GM21619 (cell line): ENCODE data around the gene CRYBA2.

Experiments
- ATAC-seq: cut with Tn5 transposase; IDR thresholded peaks from one replicate; pipeline ENCODE4 v1.9.1; 2021; ENCODE audit not compliant: unreplicated experiment

CRYBA2 gene

DNA sequence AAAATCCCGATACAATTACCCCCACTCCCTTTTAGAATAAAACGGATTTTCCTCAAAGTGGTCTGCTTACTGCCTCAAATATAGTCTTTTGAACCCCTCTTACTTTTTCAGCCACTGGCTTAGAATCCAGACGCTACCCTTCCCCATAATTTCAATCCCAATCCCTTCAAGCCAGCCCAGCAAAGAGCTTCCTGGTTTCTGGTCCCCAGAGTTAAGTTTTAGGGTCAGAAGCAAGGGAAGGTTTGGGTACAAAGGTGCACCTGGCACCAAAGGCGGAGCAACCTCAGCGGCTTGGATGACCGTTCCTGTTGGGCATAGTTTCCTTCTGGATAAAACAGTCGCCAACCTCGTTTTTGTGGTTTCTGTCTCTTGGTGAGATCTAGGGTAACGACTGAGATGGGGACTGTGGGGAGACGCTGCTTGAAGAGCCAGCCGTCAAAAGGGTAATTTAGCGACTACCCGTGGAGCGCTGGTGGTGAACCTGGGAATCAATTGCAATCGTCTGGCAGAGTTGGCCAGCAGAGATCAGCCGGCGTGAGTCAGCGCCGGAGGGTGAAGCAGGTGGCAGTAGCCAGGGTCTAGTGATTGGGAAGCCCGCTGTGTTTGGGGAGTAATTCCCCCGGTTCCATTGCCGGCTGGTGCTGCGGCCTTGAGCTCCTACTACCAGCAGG, 9.8 kb downstream of the CRYBA2 start:
- no peak for ATAC-seq

DNA sequence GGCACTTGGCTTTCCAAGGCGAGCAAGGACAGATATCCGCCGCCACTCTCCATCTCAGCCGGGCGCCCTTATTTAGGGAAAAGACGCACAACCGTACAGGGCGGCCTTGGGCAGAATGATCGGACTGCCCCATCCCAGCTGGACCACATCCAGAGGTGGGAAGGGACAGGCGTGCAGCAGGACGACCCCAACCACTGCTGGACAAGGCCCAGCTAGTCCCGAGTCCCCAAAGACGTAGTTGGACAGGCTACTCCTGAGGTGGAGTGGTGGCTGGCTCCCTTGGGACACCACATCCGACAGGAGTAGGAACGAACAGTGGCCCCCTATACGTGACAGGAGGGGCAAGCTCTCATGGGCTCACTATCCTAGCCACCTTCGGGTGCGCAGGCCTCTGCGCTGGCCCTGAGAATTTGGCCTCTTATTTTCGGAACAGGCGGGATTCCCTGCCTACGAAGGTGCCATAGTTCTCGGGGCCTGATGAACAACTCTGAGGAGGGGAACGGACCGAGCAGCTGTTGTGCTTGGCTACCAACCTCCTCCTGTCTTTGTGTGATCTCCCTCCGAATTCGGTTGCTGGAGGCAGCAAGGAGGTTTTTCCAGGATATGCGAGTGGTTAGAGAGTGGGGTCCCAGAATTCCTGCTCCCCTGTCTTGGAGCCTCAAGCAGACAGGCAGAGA, 10.5 kb downstream of the CRYBA2 start:
- no peak for ATAC-seq

DNA sequence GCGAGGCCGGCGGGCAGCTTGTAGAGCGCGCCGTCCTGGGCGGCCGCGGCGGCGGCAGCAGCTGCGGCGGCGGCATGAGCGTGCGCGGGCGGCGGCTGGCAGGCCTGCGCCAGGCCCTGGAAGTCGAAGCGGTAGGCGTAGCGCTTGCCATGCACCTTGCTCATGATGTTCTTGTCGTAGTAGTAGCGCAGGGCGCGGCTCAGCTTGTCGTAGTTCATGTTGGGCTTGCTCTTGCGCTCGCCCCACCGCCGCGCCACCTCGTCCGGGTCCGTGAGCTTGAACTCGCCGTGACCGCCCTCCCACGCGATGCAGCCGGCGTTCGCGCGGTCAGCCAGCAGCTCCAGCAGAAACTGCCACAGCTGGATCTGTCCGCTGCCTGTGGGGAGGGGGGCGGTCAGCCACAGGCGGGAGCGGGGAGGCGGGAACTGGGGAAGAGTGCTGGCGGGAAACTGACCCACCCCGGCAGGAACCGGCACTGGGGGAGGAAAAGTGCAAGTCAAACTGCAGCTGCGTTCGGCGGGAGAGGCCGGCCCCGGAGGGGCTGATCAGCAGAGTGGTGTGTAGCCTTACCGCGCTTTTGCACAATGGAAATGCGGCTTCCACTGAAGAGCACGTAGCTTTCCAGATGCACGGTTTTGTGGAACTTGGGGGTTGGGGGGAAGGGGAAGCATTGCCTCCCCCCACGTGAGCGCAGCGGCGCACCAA, 11.2 kb downstream of the CRYBA2 start:
- ATAC-seq = no peak

DNA sequence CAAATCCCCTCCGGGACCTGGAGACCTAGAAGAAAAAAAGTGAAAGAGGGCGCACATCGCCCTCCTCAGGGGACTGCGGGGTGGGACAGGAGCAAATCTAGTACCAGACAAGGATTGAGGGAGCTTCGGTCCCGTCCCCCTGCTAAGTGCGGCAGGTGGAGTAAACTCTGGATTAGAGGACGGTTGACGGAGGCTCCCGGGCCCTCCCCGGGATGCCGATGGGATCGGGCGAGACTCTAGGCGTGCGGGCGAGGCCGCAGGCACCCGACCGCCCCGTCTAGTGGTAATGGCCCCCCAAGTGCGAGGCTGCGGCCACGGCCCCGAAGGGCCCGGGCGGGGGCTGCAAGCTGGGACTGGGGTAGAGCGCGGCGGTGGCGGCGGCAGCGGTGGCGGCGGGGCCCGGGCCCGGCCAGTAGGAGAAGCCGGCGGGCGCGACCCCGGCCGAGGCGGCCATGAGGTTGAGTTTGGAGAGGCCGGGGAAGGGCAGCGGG, 11.8 kb downstream of the CRYBA2 start:
- no peak for ATAC-seq

DNA sequence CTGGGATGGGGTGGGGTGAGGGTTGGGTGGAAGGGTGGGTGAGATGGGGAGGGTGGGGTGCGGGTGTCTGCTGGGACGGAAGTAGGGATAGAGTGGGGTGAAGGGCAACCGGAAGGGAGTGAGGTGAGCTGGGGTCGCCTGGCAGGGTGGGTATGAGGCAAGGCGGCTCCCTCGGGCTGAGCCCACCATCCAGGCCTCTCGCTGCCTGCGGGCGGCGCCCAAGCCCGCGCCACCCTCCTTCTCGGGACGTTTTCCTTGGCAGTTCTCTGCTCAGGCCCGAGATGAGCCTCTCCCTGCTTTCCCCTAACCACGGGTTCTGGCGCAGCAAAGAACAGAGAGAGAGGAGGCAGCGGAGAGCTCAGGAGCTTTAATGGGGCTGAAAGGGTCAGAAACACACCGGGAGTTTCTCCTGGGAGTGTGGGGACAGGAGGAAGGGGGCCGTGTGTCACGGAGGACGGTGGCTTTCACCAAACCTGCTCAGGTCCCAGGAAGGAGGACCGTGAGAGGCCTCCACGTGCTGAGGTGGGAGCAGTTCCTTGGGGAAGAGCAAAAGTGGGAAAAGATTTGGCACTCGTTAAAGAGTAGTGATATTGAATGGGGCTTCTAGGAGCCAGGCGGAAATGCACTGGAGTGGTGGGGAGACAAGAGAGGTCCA, 12.4 kb downstream of the CRYBA2 start:
- ATAC-seq = no peak

DNA sequence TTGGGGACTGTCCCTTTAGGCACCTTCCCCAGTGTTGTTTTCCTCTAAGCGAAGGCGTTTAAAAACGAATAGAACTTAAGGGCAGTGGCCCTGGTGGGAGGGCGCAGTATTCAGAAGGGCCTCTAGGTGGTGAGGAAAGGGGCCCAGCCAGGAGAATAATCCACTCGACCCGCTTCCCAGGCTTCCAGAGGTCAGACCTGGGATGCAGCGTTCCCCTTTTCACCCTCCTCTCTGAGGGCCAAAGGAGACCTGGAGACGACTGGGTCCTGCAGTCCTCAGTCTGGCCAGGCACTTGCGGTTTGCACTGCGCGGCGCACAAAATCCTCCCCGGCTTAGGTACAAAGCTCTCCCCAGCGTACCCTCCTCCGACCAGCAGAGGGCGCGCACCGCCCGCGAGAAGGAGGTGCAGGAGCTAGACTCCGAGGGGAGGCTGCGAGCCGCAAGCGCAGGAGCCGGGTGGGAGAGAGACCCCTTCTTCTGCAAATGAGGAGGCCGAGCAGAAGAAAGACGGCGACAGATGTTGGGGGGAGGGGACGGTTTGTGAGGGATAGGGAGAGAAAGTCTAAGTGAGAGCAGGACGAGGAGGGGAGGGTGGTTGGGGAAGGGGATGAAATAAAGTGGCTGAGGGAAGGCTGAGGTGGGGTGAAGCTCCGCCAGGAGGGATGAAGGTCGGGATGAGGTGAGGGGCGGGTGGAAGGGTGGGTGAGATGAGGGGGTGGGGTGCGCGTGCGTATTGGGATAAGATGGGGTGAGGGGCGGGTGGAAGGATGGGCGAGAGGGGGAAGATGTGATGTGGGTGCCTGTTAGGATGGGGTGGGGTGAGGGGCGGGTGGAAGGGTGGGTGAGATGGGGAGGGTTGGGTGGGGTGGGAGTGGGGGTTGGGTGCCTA, 13.1 kb downstream of the CRYBA2 start:
- peak; percentile 94 for ATAC-seq

DNA sequence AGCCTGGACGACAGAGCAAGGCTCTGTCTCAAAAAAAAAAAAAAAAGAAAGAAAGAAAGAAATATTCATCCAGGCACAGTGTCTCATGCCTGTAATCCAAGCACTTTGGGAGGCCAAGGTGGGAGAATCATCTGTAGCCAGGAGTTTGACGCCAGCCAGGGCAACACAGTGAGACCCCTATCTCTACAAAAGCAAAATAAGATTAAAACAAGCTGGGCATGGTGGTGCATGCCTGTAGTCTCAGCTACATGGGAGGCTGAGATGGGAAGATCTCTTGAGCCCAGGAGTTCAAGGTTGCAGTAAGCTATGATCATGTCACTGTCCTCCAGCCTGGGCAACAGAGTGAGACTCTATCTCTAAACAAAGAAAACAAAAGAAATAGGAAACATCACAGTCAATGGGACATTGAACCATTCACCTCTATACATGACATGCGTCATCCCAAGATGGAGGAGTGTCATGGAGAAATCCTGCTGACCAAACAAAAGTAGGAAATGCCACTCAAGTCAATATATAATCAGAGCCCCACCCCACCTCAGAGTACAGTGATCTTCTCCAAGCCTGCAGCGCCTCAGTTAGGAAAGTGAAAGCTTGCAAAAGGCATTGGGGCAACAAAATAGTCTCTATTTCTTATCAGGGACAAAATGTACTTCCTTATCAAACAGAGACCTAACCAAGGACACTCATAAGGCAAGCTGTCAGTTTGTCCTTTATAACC, 18.0 kb downstream of the CRYBA2 start:
- no peak for ATAC-seq

DNA sequence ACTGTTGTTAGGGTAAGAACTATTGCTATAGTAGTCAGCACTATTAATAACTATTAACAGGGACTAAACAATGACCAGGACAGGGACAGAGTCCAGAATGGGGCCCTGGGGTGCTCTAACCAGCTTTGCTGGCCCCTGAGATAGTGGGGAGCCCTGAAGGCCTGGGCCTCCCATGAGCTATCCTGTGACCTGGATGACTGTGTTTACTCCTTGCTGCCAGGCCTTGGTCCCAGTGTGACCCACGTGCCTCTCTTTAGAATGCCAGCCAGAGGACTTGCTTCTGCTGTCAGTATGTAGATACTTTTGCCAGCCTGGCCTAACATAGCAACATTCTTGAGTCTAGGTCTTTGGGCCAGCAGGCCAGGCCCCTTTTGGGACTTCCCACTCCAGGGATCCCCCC, 22.3 kb downstream of the CRYBA2 start:
- no peak for ATAC-seq

DNA sequence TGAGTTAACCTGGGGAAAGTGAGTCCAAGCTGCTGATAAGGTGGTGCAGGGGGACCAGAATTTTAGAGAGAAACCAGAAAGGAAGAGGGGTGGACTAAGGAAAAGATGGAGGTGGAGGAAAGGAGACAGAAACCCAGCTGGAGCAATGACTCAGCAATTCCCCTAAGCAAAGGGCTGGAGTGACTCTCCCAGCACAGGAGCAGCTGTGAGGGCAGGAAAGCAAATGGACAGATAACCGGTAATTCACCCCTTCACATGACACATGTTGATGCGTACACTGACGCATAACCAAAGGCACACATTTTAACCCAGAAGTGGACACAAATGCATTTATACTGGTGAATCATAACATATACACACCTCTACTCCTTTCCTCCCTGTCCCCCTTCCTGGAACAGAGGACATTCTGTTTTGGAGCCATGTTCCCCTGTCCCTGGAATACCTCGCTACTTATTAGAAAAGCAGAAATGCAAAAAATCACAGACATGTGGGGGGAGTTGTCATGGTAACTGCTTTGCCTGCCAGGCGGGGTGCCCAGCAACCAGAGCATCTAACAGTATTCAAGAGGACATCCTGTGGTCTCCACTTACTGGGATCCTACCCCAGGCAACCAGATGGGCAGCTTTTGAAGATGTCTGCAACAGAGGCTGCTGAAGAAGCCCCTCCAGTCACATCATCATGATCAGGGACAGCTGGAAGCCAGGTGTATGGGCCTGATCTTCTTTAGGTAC, 29.0 kb downstream of the CRYBA2 start:
- ATAC-seq = no peak

DNA sequence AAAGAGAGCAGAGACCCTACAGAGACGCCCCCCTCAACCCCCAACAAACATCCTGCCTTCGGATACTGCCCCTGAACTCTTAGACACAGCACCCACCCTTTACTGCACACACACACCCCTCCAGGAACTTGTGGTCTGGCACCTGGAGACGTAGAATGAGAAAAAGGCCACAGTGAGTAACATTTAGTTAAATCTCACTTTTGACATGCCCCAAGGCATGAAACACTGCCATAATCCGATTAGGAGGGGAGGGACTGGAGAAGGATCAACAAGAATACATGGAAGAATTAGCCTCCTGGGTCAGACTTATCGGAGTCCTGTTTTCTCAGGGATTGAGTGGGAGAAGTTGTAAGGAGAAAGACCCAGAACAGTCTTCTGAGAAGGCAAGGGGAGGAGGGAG, 29.6 kb downstream of the CRYBA2 start:
- ATAC-seq = no peak

DNA sequence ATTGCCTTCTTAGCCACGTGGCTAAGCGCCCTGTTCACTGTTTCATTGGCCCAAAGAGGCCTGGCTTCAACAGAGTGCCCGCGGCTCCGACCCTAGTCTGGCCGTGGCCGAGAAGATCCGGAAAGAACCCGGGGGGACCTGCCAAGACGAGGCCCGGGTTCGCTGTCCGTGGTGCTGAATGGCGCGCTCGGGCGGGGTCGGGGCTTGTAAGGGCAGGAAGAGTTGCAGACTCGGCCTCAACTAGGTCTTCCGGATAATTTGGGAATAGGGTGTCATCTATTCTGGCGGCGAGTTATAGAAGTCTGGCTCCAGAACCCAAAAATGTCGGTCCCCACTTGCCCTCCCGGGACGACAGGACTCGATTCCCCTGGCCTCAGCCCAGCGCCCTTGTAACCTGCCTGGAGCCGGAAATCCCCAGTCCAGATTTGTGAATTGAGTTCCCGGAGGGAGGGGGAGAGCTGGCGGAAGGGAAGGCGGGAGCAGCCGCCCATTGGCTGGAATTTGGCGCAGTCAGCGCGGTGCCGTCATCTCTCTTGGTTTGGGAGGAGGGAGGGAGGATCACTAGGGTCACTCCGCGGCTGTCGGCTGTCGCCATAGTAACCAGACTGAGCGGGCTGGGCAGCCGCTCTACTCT, 30.2 kb downstream of the CRYBA2 start:
- no peak for ATAC-seq

DNA sequence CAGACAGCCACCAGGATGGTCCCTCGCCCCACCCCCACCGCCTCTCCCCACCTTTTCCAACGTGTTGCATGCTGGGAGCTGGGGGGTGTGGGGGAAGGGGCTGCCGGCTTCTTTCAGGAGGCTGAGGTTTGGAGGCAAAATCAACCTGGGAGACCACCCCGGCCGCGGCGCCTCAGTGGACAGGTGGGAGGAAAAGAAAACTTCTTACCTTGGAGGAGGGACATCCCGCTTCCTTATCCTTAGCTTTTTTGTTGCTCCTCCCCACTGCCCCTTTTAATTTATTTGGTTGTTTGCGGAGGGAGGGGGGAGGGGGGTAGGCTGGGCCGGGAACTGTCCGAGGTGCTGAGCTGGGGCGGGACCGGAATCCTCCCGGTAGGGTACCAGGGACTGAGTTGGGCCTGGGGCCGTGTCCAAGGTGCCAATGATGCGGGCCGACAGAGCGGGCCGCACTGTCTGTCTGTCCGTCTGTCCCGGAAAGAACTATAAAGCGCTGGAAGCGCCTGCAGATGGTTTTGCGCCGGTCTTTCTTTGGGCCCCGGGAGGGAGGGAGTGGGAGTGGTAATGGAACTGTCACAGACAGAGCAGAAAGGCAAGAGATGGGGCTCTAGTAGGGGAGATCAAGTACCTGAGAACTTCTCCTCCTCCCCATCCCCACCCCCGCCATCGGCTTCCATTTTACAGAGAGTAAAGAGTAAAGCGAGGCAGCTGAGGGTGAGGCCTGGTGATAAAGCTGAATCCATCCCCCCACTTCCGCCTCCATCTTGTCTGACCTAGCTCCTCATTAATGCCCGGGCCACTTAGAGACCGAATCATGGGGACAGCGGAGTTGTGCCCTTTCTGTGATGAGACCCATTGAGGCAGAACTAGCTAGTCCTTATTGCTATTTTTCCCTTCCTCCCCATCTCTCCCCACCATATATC, 31.3 kb downstream of the CRYBA2 start:
- no peak for ATAC-seq

DNA sequence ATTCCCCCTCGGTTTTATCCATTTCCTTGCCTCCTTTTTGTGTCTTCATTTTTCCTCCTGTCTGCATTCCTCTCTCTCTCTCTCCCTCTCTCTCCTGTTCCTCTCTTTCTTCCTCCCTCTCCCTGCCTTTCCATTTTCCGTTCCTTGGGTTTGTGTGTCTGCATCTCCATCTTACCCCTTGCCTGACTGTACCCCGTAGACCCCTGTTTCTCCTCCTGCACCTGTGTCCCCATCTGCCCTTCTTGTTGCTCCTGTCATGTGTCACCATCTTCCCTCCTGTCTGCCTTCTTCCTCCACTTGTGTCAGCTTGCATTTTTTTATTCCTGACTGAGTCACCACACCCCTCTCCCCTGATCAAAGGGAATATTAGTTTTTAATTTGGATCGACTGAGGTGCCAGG, 32.0 kb downstream of the CRYBA2 start:
- no peak for ATAC-seq

DNA sequence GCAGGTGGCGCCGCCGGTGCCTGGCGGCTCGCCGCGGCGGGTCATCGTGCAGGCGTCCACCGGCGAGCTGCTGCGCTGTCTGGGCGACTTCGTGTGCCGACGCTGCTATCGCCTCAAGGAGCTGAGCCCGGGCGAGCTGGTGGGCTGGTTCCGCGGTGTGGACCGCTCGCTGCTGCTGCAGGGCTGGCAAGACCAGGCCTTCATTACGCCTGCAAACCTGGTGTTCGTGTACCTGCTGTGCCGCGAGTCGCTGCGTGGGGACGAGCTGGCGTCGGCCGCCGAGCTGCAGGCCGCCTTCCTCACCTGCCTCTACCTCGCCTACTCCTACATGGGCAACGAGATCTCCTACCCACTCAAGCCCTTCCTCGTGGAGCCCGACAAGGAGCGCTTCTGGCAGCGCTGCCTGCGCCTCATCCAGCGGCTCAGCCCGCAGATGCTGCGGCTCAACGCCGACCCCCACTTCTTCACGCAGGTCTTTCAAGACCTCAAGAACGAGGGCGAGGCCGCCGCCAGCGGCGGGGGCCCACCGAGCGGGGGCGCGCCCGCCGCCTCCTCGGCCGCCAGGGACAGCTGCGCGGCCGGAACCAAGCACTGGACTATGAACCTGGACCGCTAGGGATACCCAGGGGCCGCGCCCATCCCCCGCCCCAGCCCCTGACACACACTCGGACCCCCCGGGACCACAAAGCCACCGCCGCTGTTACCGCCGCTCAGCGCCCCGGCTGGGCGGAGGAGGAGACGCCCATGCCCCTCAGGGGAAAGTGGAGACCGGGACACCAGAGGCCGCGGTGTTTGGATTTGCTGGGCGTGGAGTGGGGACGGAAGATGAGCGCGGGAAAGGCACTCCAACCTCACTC, 32.7 kb downstream of the CRYBA2 start:
- no peak for ATAC-seq

DNA sequence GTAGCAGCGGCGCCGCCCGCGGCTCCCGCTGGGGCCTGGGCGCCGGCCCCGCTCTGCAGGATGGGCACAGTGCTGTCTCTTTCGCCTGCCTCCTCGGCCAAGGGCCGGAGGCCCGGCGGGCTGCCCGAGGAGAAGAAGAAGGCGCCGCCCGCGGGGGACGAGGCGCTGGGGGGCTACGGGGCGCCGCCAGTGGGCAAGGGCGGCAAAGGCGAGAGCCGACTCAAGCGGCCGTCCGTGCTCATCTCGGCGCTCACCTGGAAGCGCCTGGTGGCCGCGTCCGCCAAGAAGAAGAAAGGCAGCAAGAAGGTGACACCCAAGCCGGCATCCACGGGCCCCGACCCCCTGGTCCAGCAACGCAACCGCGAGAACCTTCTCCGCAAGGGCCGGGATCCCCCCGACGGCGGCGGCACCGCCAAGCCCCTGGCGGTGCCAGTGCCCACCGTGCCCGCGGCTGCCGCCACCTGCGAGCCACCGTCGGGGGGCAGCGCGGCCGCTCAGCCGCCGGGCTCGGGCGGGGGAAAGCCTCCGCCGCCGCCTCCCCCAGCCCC, 33.4 kb downstream of the CRYBA2 start:
- ATAC-seq = no peak

DNA sequence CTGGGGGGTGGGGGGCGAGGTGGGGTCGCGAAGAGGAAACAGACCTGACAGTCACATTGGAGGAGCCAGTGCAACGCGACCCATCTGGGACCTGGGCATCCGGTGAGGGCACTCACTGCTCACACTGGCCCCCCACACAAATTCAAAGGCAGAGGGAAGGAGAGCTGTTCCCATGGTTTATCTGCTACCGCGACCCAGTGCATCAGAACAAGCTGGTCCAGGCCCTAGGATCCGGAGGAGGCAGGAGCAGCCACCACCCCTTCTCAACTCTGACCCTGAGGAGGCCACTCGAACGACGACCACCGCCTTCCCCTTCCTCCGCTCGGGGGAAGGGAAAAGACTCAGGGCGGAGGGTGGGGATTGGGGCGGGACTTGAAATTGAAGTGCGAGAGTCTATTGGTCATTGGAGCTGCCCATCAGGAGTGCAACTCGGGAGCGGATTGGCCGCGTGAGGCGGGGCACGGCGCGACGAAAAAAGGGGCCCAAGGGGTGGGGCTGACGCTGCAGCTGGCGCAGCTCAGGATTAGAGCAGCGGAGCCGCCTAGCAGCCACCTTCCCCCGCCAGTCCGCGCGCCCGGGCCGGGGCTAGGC, 34.0 kb downstream of the CRYBA2 start, which contains the start of gene CDK5R2:
Gene CDK5R2, plus strand, starts transcription at position 526 of the 591 bp plus-strand sequence. CDS start 155 bp downstream, outside the sequence.
- ATAC-seq = peak; percentile 99
